GM12865 (cell line): ENCODE measurements around the gene PLGRKT.

Experiments
- DNase-seq: peaks from one replicate; pipeline ENCODE4 v3.0.0; 2010; ENCODE audit warnings: low read depth
- H3K4me3 ChIP-seq: 2 replicates; pipeline ENCODE4 v1.5.1; 2011; ENCODE audit warnings: mild to moderate bottlenecking, low read depth, low read length, control low read depth
- CTCF ChIP-seq: IDR thresholded peaks from 2 replicates; pipeline ENCODE4 v1.5.1; 2011; ENCODE audit warnings: low read length, control low read depth, low read depth, inconsistent platforms; ENCODE audit not compliant: insufficient read depth; ENCODE audit errors: missing control alignments

PLGRKT gene

GRCh38 chr9:5393497-5393896 lies 44.2 kb downstream of the PLGRKT start:
- TF ChIP-seq CTCF: no peak
- no peak overlapping the region for H3K4me3 ChIP-seq
- no peak for DNase-seq

GRCh38 chr9:5392285-5392684 lies 45.4 kb downstream of the PLGRKT start:
- no peak for DNase-seq
- TF ChIP-seq CTCF: no peak

GRCh38 chr9:5389109-5389732 lies 48.5 kb downstream of the PLGRKT start:
- no peak overlapping the region for H3K4me3 ChIP-seq
- DNase-seq: peak; percentile 74
- TF ChIP-seq CTCF: no peak

More at GRCh38 chr9:5392285-5392684, 45.4 kb downstream of the PLGRKT start:
- H3K4me3 ChIP-seq: no peak overlapping the region

GRCh38 chr9:5388026-5388819 lies 49.5 kb downstream of the PLGRKT start:
- no peak for DNase-seq
- TF ChIP-seq CTCF: no peak
- no peak overlapping the region for H3K4me3 ChIP-seq

GRCh38 chr9:5384436-5384835 lies 53.3 kb downstream of the PLGRKT start:
- no peak for TF ChIP-seq CTCF
- DNase-seq: no peak
- H3K4me3 ChIP-seq: no peak overlapping the region

- TF ChIP-seq CTCF: no peak
- DNase-seq: peak; percentile 5
- H3K4me3 ChIP-seq: no peak overlapping the region
These were observed 55.2 kb downstream of the PLGRKT start for GRCh38 chr9:5382479-5382878.
